GM19372 (cell line): ENCODE measurements around the gene UXS1.

Experiments used
- ATAC-seq: cut with Tn5 transposase; IDR thresholded peaks from one replicate; pipeline ENCODE4 v1.9.1; 2021; ENCODE audit warnings: mild to moderate bottlenecking, low read depth, moderate library complexity; ENCODE audit not compliant: unreplicated experiment

UXS1 gene

GRCh38 chr2:106057206-106057605 is 136.9 kb downstream of the UXS1 start:
- no peak for ATAC-seq

DNA sequence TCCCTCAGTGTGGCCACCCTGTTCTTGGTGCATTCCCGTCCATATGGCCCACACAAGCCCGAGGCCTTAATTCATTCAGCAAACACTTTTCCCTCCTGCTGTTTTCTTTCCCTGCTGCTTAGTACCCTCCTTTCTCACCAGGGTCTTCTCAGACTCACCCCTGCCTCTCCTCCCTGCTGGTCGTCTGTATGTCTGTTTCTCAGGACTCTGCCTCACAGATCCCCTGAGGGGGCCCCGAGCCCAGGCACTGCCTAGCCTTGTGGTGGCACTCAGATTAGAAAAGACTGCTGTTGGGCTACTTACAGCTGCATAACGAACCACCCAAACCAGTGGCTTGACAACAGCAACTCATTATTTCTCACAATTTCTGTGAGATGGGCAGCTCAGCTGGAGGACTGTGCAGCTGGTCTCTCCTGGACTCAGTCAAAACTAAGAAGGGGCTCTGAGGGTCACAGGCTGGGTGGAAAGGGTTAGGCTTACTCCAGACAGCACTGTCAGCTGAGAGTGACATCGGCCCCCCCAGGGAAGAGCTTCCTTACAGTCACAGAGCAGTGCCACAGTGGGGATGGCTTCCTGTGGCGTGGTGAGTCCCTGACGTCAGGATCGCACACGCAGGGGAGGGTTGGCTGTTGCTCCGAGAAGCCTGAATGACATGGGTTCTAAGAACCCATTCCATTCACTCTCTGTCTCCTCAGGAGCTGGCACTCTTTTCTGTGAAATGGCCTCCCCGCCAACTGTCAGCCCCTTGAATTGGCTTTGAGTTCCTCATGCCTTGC is 139.0 kb downstream of the UXS1 start:
- ATAC-seq, result no peak

- no peak for ATAC-seq
Observed at GRCh38 chr2:106054321-106054720, 139.8 kb downstream of the UXS1 start.

DNA sequence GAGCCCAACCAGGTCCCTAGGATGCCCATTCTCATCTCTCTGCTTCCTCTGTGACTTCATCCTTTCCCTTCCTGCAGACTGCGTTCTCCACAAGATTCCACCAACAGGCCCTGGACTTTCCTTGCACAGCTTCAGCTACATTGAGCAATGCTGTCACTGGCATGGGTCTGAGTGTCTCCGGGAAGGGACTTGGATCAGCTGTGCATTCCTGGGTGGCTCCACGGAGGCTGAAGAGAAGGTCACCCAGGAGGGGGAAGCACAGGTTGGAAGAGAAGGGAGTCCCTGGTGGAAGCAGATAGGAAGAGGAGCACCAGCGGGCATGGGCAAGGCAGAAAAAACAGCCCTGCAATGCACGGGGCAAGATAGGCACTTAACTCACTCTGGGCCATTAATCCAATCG is 140.5 kb downstream of the UXS1 start:
- ATAC-seq, result no peak

DNA sequence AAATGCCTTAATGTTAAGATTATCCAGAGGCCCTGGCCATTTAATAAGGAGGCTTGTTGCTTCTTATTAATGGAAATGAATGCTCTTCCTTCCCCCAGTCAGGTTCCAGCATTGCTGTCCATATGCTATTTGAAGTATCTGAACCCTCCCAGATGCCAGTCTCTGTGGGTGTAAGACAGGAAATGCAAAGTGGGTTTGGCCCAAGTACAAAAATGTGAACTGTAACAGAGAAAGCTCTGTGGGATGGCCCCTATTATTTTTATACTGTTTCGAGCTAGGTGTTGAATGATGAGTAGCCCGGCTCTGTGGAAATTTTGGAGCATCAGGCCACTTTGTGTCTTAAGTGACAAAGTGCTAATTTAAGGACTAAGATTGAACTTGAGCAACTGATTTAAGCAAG is 141.0 kb downstream of the UXS1 start:
- no peak for ATAC-seq

- ATAC-seq, result no peak
Observed at GRCh38 chr2:106044859-106045258, 149.2 kb downstream of the UXS1 start.

- ATAC-seq, result no peak
Observed at GRCh38 chr2:106044021-106044420, 150.1 kb downstream of the UXS1 start.
